A549 (cell line): Measurements from ENCODE around the gene UTP11. TPM values are rescaled to one million over a fixed set of nuclear protein-coding genes. Genes with fewer than 3 reads are reported as not detected.

Experiments used
- ATAC-seq, 2 experiments: fragments of 200-7000 bp in 1 of 2; fragments of >200 bp in 1 of 2; cut with Nextera tagmentation in 1 of 2; cut with Tn5 transposase in 1 of 2; 3 replicates each; pipeline versions ENCODE4 v1.8.0 to v1.9.1; 2018 to 2020; ENCODE audit warnings: mild to moderate bottlenecking in 1 of 2, moderate library complexity in 1 of 2
- CTCF ChIA-PET: fragments of 300-600 bp; sonication (Branson Sonifier 250); formaldehyde crosslinking; extraction: SDS; loops from one replicate; lab custom pipeline; 2021; ENCODE audit warnings: antibody characterized with exemption, inconsistent platforms; lab: Yijun Ruan, JAX
- POLR2A ChIA-PET: fragments of 350-600 bp; formaldehyde crosslinking; extraction: SDS; loops from one replicate; lab custom pipeline; 2021; ENCODE audit warnings: antibody characterized with exemption, inconsistent platforms; lab: Yijun Ruan, JAX
- DNase-seq, 2 experiments: peaks; one replicate each; pipeline versions ENCODE4 v3.0.0 to v3.0.0-alpha.2; 2011 to 2016; ENCODE audit warnings: low read depth in 1 of 2, low spot score in 1 of 2
- FAIRE-seq: peaks from 2 replicates; lab custom pipeline; 2011; peaks lifted over from hg19 to GRCh38; lab: Jason Lieb, UNC
- H3K27ac ChIP-seq, 2 experiments: fragments of >200 bp; sonication (Bioruptor Twin); formaldehyde crosslinking; 3 replicates each; pipeline ENCODE4 v1.5.1; 2016 to 2017
- H3K4me1 ChIP-seq: fragments of >200 bp; sonication (Bioruptor Twin); formaldehyde crosslinking; 3 replicates; pipeline ENCODE4 v1.6.1; 2016
- H3K4me2 ChIP-seq: fragments of >200 bp; sonication (Bioruptor Twin); formaldehyde crosslinking; 3 replicates; pipeline ENCODE4 v1.6.1; 2016
- H3K4me3 ChIP-seq: fragments of >200 bp; sonication (Bioruptor Twin); formaldehyde crosslinking; 3 replicates; pipeline ENCODE4 v1.5.1; 2016
- H3K9me3 ChIP-seq: fragments of >200 bp; sonication (Bioruptor Twin); formaldehyde crosslinking; 3 replicates; pipeline ENCODE4 v1.6.1; 2016
- ATOH8 ChIP-seq: fragments of 250-450 bp; sonication (Bioruptor Pico); IDR thresholded peaks from 2 replicates; pipeline ENCODE4 v1.5.0; 2020; ENCODE audit warnings: low read depth, mild to moderate bottlenecking, moderate library complexity
- BCL3 ChIP-seq: fragments of >200 bp; sonication (Bioruptor Twin); formaldehyde crosslinking; IDR thresholded peaks from 3 replicates; pipeline ENCODE4 v1.6.1; 2016
- CBX2 ChIP-seq: fragments of 200-600 bp; sonication (generic); IDR thresholded peaks from 2 replicates; pipeline ENCODE4 v1.6.1; 2016; ENCODE audit warnings: low read depth, mild to moderate bottlenecking, borderline replicate concordance
- CHD2 ChIP-seq: fragments of 150-350 bp; IDR thresholded peaks from 2 replicates; pipeline ENCODE4 v1.6.1; 2014; ENCODE audit warnings: low read length; ENCODE audit not compliant: partially characterized antibody
- CTCF ChIP-seq: fragments of >200 bp; sonication (Bioruptor Twin); formaldehyde crosslinking; IDR thresholded peaks from 3 replicates; pipeline ENCODE4 v1.5.1; 2016
- ELK1 ChIP-seq: fragments of 150-350 bp; IDR thresholded peaks from 2 replicates; pipeline ENCODE4 v1.6.1; 2014; ENCODE audit warnings: low read depth, mild to moderate bottlenecking, low read length
- EP300 ChIP-seq, 2 experiments: fragments of >200 bp; sonication (Bioruptor Twin); formaldehyde crosslinking; IDR thresholded peaks; 2 replicates in 1 of 2; 3 replicates in 1 of 2; pipeline ENCODE4 v1.6.1; 2016 to 2017
- ESRRA ChIP-seq: fragments of 150-350 bp; IDR thresholded peaks from 2 replicates; pipeline ENCODE4 v1.6.1; 2014; ENCODE audit warnings: mild to moderate bottlenecking, low read length, borderline replicate concordance
- HES2 ChIP-seq: fragments of >200 bp; sonication (Bioruptor Twin); formaldehyde crosslinking; IDR thresholded peaks from 2 replicates; pipeline ENCODE4 v1.6.1; 2016
- HEYL ChIP-seq: fragments of 250-450 bp; sonication (Bioruptor Pico); IDR thresholded peaks from 2 replicates; pipeline ENCODE4 v1.8.0; 2021; ENCODE audit warnings: mild to moderate bottlenecking, moderate library complexity
- HOXA7 ChIP-seq: fragments of 250-450 bp; sonication (Bioruptor Pico); IDR thresholded peaks from 2 replicates; pipeline ENCODE4 v1.5.0; 2020; ENCODE audit warnings: mild to moderate bottlenecking, moderate library complexity
- JUN ChIP-seq, 2 experiments: fragments of >200 bp; sonication (Bioruptor Twin); formaldehyde crosslinking; IDR thresholded peaks; 2 replicates in 1 of 2; 3 replicates in 1 of 2; pipeline ENCODE4 v1.6.1; 2016 to 2017
- KDM5A ChIP-seq: fragments of 200-600 bp; sonication (generic); IDR thresholded peaks from 2 replicates; pipeline ENCODE4 v1.6.1; 2016; ENCODE audit warnings: antibody characterized with exemption, mild to moderate bottlenecking
- NR3C1 ChIP-seq: fragments of >200 bp; sonication (Bioruptor Twin); formaldehyde crosslinking; IDR thresholded peaks from 3 replicates; pipeline ENCODE4 v1.6.1; 2017
- POLR2AphosphoS2 ChIP-seq: conservative IDR thresholded peaks from 2 replicates; pipeline ENCODE4 v1.6.1; 2012; ENCODE audit warnings: low read length, improper control_type of control experiment, inconsistent platforms
- RAD21 ChIP-seq, 2 experiments: fragments of >200 bp in 1 of 2; sonication (Bioruptor Twin) in 1 of 2; formaldehyde crosslinking in 1 of 2; IDR thresholded peaks in 1 of 2; conservative IDR thresholded peaks in 1 of 2; 2 replicates in 1 of 2; 3 replicates in 1 of 2; pipeline ENCODE4 v1.6.1; 2012 to 2018; ENCODE audit warnings: inconsistent platforms in 1 of 2
- RARB ChIP-seq: fragments of 250-450 bp; sonication (Bioruptor Pico); IDR thresholded peaks from 2 replicates; pipeline ENCODE4 v1.8.0; 2021; ENCODE audit warnings: mild to moderate bottlenecking, moderate library complexity
- TFCP2L1 ChIP-seq: fragments of 250-450 bp; sonication (Bioruptor Pico); IDR thresholded peaks from 2 replicates; pipeline ENCODE4 v1.5.0; 2021; ENCODE audit warnings: mild to moderate bottlenecking
- USF2 ChIP-seq: fragments of 450-650 bp; IDR thresholded peaks from 2 replicates; pipeline ENCODE4 v1.6.1; 2014; ENCODE audit warnings: antibody characterized with exemption
- ZC3H11A ChIP-seq: fragments of 450-650 bp; IDR thresholded peaks from 2 replicates; pipeline ENCODE4 v1.6.1; 2014; ENCODE audit warnings: antibody characterized with exemption, mild to moderate bottlenecking
- ZNF302 ChIP-seq: fragments of 250-450 bp; sonication (Bioruptor Pico); IDR thresholded peaks from 2 replicates; pipeline ENCODE4 v1.9.0; 2021; ENCODE audit warnings: inconsistent platforms, mild to moderate bottlenecking, moderate library complexity
- WGBS: methylation state at CpG from one replicate; pipeline ENCODE4 v1.1.6; 2017; ENCODE audit errors: missing lambda C conversion rate; 5-methylcytosine and 5-hydroxymethylcytosine counted together
- polyA plus RNA-seq, 4 experiments: library from polyadenylated mRNA; depleted of rRNA in 3 of 4; stranded (reverse); fragments of >200 nt; fragmentation: RNase III in 1 of 4; extraction: RNeasy Plus Mini Kit Qiagen cat#74134 plus additional on column Dnase treatment in 1 of 4; gene quantifications; 2 replicates in 3 of 4; 3 replicates in 1 of 4; pipeline ENCODE4 v1.2.3, GENCODE V29; 2011 to 2017
- small RNA-seq, 6 experiments: library from RNA; depleted of rRNA; stranded (forward); fragments of <200 nt; gene quantifications; one replicate each; pipeline ENCODE3, GENCODE V24; 2012

UTP11 gene
- polyA plus RNA-seq, 2 of the 4 experiments (the other 2 are of a cell fraction): 37.6 to 44.8 TPM

- ChIA-PET CTCF (interaction anchor here (1.8 to 2.1 kb wide), 2 partner anchors 26 to 47 kb away, joined by 5 to 8 read pairs; no protein-coding TSS in a partner anchor), POLR2A (no interaction called here)
- 41% methylated on average over 6 of the region's 9 CpGs for WGBS
- TF ChIP-seq JUN (IDR thresholded peaks at IDR 0.05): no peak
- no peak for TF ChIP-seq HOXA7 (CRISPR knock-in tag)
- TF ChIP-seq BCL3: no peak
- TF ChIP-seq HES2: no peak
- no peak for TF ChIP-seq CTCF
- TF ChIP-seq RAD21 (conservative IDR thresholded peaks at IDR 0.05 in 1 of 2, IDR thresholded peaks at IDR 0.05 in 1 of 2): no peak
- no peak for TF ChIP-seq EP300 (IDR thresholded peaks at IDR 0.05)
- no peak for TF ChIP-seq KDM5A
- TF ChIP-seq NR3C1: no peak
- no peak for TF ChIP-seq POLR2AphosphoS2
- no peak for TF ChIP-seq RARB (CRISPR knock-in tag)
- TF ChIP-seq CBX2: no peak
- no peak for TF ChIP-seq ZC3H11A
- TF ChIP-seq TFCP2L1: no peak
- TF ChIP-seq ELK1: no peak
- no peak for TF ChIP-seq ESRRA
- no peak for FAIRE-seq
- H3K4me1 ChIP-seq: no peaks in the 10 kb centered on the region
- no peak for ATAC-seq
- H3K9me3 ChIP-seq: no peaks in the 10 kb centered on the region
- no peak overlapping the region for H3K27ac ChIP-seq
- no peak overlapping the region for H3K4me2 ChIP-seq
- DNase-seq: no peak
- H3K4me3 ChIP-seq: no peak overlapping the region
These were observed 61.2 kb downstream of the UTP11 start for GRCh38 chr1:38073534-38074301.

GRCh38 chr1:38074302-38074677 is 61.8 kb downstream of the UTP11 start:
- ATAC-seq: no peak
- no peak for DNase-seq
- 42% methylated on average over 4 of the region's 4 CpGs for WGBS
- Histone ChIP-seq H3K4me2 (no peak overlapping the region), H3K27ac (no peak overlapping the region), H3K9me3 (no peaks in the 10 kb centered on the region), H3K4me1 (no peaks in the 10 kb centered on the region), H3K4me3 (no peak overlapping the region)
- ChIA-PET POLR2A (no interaction called here), CTCF (no interaction called here)
- TF ChIP-seq CHD2: no peak
- TF ChIP-seq USF2: no peak
- no peak for TF ChIP-seq NR3C1
- no peak for TF ChIP-seq HEYL (CRISPR knock-in tag)
- no peak for TF ChIP-seq POLR2AphosphoS2
- TF ChIP-seq HOXA7 (CRISPR knock-in tag): no peak
- no peak for TF ChIP-seq ZNF302 (CRISPR knock-in tag)
- TF ChIP-seq ATOH8 (CRISPR knock-in tag): no peak
- FAIRE-seq: no peak

Small RNA genes lying within 50 kb of the gene (small RNA-seq; reads per million reads assigned to genes)
- 0 to 0.97 (median 0) reads per million in 6 experiments for gene RNU6-510P

Other genes starting within 250 kb of the UTP11 start
- gene EPHA10, start 247.6 kb upstream of the UTP11 start, polyA plus RNA-seq (2011; rRNA removed): 0.35 and 0.65 TPM in 2 replicates
- gene EPHA10, start 247.6 kb upstream of the UTP11 start, polyA plus RNA-seq (2017; fragmentation: RNase III; extraction: RNeasy Plus Mini Kit Qiagen cat#74134 plus additional on column Dnase treatment): 0.49 to 0.59 TPM (median 0.53 TPM) in 3 replicates
- gene MANEAL, start 218.9 kb upstream of the UTP11 start, polyA plus RNA-seq (2011; rRNA removed): 8.9 and 12.6 TPM in 2 replicates
- gene MANEAL, start 218.9 kb upstream of the UTP11 start, polyA plus RNA-seq (2017; fragmentation: RNase III; extraction: RNeasy Plus Mini Kit Qiagen cat#74134 plus additional on column Dnase treatment): 13.8 to 15.5 TPM (median 15.5 TPM) in 3 replicates
- gene C1orf122, start 204.9 kb upstream of the UTP11 start, polyA plus RNA-seq (2011; rRNA removed): 21.3 and 24.2 TPM in 2 replicates
- gene C1orf122, start 204.9 kb upstream of the UTP11 start, polyA plus RNA-seq (2017; fragmentation: RNase III; extraction: RNeasy Plus Mini Kit Qiagen cat#74134 plus additional on column Dnase treatment): 26.8 to 29.6 TPM (median 29.1 TPM) in 3 replicates
- gene YRDC, start 204.5 kb upstream of the UTP11 start, polyA plus RNA-seq (2011; rRNA removed): 21.0 and 21.7 TPM in 2 replicates
- gene YRDC, start 204.5 kb upstream of the UTP11 start, polyA plus RNA-seq (2017; fragmentation: RNase III; extraction: RNeasy Plus Mini Kit Qiagen cat#74134 plus additional on column Dnase treatment): 12.2 to 12.8 TPM (median 12.3 TPM) in 3 replicates
- gene MTF1, start 153.1 kb upstream of the UTP11 start, polyA plus RNA-seq (2011; rRNA removed): 6.7 and 9.5 TPM in 2 replicates
- 3.8 to 4.1 TPM (median 4.0 TPM) in 3 replicates for gene MTF1, start 153.1 kb upstream of the UTP11 start, polyA plus RNA-seq (2017; fragmentation: RNase III; extraction: RNeasy Plus Mini Kit Qiagen cat#74134 plus additional on column Dnase treatment)
- 11.1 and 11.5 TPM in 2 replicates for gene INPP5B, start 65.7 kb upstream of the UTP11 start, polyA plus RNA-seq (2011; rRNA removed)
- gene INPP5B, start 65.7 kb upstream of the UTP11 start, polyA plus RNA-seq (2017; fragmentation: RNase III; extraction: RNeasy Plus Mini Kit Qiagen cat#74134 plus additional on column Dnase treatment): 4.3 to 5.7 TPM (median 4.9 TPM) in 3 replicates
- gene SF3A3, start 22.7 kb upstream of the UTP11 start, polyA plus RNA-seq (2011; rRNA removed): 53.5 and 62.6 TPM in 2 replicates
- 99.2 to 101 TPM (median 101 TPM) in 3 replicates for gene SF3A3, start 22.7 kb upstream of the UTP11 start, polyA plus RNA-seq (2017; fragmentation: RNase III; extraction: RNeasy Plus Mini Kit Qiagen cat#74134 plus additional on column Dnase treatment)
- 1.4 and 2.0 TPM in 2 replicates for gene FHL3, start 7.2 kb upstream of the UTP11 start, polyA plus RNA-seq (2011; rRNA removed)
- 4.3 to 5.9 TPM (median 5.4 TPM) in 3 replicates for gene FHL3, start 7.2 kb upstream of the UTP11 start, polyA plus RNA-seq (2017; fragmentation: RNase III; extraction: RNeasy Plus Mini Kit Qiagen cat#74134 plus additional on column Dnase treatment)
- gene POU3F1, start 34.1 kb downstream of the UTP11 start, polyA plus RNA-seq (2011; rRNA removed): not detected in 2 replicates
- gene POU3F1, start 34.1 kb downstream of the UTP11 start, polyA plus RNA-seq (2017; fragmentation: RNase III; extraction: RNeasy Plus Mini Kit Qiagen cat#74134 plus additional on column Dnase treatment): not detected in 3 replicates